ENCODE results near the gene SHISA4.
"Not testable (repeated sequence)": the region's sequence is repeated elsewhere in the genome, so short reads cannot be mapped to it uniquely, and the experiment has no call there.

SHISA4 gene

GRCh38 chr1:201845331-201846083 lies 43.2 kb upstream of the SHISA4 start:
- H3K4me3 ChIP-seq (replicated peaks; ENCODE audit: low read depth, low read length): no peak overlapping the region
- no peak for DNase-seq (ENCODE audit: low read depth)
- no peak for TF ChIP-seq CTCF (IDR thresholded peaks at IDR 0.05; ENCODE audit: low read length, missing control alignments)

GRCh38 chr1:201847150-201847549 lies 41.5 kb upstream of the SHISA4 start:
- no peak overlapping the region for H3K4me3 ChIP-seq (replicated peaks; ENCODE audit: low read depth, low read length)
- TF ChIP-seq CTCF (IDR thresholded peaks at IDR 0.05; ENCODE audit: low read length, missing control alignments): no peak
- no peak for DNase-seq (ENCODE audit: low read depth)

- H3K4me3 ChIP-seq (replicated peaks; ENCODE audit: low read depth, low read length): no peak overlapping the region
- DNase-seq (ENCODE audit: low read depth): no peak
- no peak for TF ChIP-seq CTCF (IDR thresholded peaks at IDR 0.05; ENCODE audit: low read length, missing control alignments)
These were observed 40.5 kb upstream of the SHISA4 start for GRCh38 chr1:201848230-201848629.

GRCh38 chr1:201849372-201850052 lies 39.2 kb upstream of the SHISA4 start:
- no peak for DNase-seq (ENCODE audit: low read depth)
- no peak overlapping the region for H3K4me3 ChIP-seq (replicated peaks; ENCODE audit: low read depth, low read length)
- no peak for TF ChIP-seq CTCF (IDR thresholded peaks at IDR 0.05; ENCODE audit: low read length, missing control alignments)

- DNase-seq (ENCODE audit: low read depth): peak; percentile 93
- no peak for TF ChIP-seq CTCF (IDR thresholded peaks at IDR 0.05; ENCODE audit: low read length, missing control alignments)
- no peak overlapping the region for H3K4me3 ChIP-seq (replicated peaks; ENCODE audit: low read depth, low read length)
These were observed 38.7 kb upstream of the SHISA4 start for GRCh38 chr1:201850053-201850397.

GRCh38 chr1:201851949-201852348 lies 36.7 kb upstream of the SHISA4 start:
- TF ChIP-seq CTCF (IDR thresholded peaks at IDR 0.05; ENCODE audit: low read length, missing control alignments): no peak
- DNase-seq (ENCODE audit: low read depth): no peak
- H3K4me3 ChIP-seq (replicated peaks; ENCODE audit: low read depth, low read length): no peak overlapping the region

GRCh38 chr1:201856722-201857121 lies 32.0 kb upstream of the SHISA4 start:
- not testable (repeated sequence) for H3K4me3 ChIP-seq (replicated peaks; ENCODE audit: low read depth, low read length); DNase-seq (ENCODE audit: low read depth)

Measured in fibroblast of pulmonary artery (primary cell).